Thyroid gland (tissue), 4 donors: ENCODE data around the gene ARFGAP3.

ENCODE experiments used
- POLR2A ChIP-seq, 2 donors: fragments of 450-650 bp; IDR thresholded peaks; one replicate each; pipeline ENCODE4 v1.6.1; 2017; ENCODE audit warnings: antibody characterized with exemption in 2 of 2, mild to moderate bottlenecking in 2 of 2, moderate library complexity in 1 of 2
- TF ChIP-seq, protein P1 (sequence below), 6 experiments: fragments of 200-600 bp in 3 of 6; fragments of 450-650 bp in 3 of 6; sonication (generic) in 3 of 6; IDR thresholded peaks; one replicate each; pipeline ENCODE4 v1.5.1; 2016 to 2019; ENCODE audit warnings: antibody characterized with exemption in 6 of 6, mild to moderate bottlenecking in 2 of 6, inconsistent platforms in 1 of 6, moderate library complexity in 1 of 6

DNA sequence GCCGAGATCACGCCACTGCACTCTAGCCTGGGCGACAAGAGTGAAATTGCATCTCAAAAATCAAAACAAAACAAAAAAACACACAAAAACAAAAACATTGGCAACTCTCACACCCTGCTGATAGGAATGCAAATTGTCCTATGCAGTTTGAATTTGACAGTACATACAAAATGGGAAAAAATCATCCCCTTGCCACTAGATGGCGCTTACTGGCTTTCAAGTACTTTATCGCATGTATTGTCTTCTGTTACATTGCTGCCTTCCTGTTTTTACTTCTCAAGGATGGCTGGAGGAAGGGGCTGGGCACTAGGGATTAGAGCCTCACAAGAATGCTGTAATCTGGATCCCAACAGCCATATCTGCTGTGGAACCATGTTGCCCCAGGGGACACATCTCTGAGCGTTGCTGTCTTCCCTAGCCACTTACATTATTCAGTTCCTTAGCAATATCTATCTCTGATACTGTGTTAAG, 77.0 kb downstream of the ARFGAP3 start:
- TF ChIP-seq, protein P1, sequence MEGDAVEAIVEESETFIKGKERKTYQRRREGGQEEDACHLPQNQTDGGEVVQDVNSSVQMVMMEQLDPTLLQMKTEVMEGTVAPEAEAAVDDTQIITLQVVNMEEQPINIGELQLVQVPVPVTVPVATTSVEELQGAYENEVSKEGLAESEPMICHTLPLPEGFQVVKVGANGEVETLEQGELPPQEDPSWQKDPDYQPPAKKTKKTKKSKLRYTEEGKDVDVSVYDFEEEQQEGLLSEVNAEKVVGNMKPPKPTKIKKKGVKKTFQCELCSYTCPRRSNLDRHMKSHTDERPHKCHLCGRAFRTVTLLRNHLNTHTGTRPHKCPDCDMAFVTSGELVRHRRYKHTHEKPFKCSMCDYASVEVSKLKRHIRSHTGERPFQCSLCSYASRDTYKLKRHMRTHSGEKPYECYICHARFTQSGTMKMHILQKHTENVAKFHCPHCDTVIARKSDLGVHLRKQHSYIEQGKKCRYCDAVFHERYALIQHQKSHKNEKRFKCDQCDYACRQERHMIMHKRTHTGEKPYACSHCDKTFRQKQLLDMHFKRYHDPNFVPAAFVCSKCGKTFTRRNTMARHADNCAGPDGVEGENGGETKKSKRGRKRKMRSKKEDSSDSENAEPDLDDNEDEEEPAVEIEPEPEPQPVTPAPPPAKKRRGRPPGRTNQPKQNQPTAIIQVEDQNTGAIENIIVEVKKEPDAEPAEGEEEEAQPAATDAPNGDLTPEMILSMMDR (IDR thresholded peaks at IDR 0.05) = peak; percentile 65 to 98 (median 86)
- no peak for TF ChIP-seq POLR2A (IDR thresholded peaks at IDR 0.05)
